HepG2 (cell line): ENCODE data around the gene UAP1L1. TPM values are rescaled to one million over a fixed set of nuclear protein-coding genes. Genes with fewer than 3 reads are reported as not detected.

Experiments
- AFF4 ChIP-seq: sonication (generic); formaldehyde crosslinking; IDR thresholded peaks from 2 replicates; pipeline ENCODE4 v1.4.0; 2020; ENCODE audit warnings: missing genetic modification reagents
- GABPA ChIP-seq, 2 experiments: IDR thresholded peaks; 2 replicates each; pipeline ENCODE4 v1.6.1; 2011 to 2016; ENCODE audit warnings: low read depth in 2 of 2, low read length in 1 of 2, missing biosample characterization in 1 of 2, missing genetic modification characterization in 1 of 2
- GTF3A ChIP-seq: sonication (generic); formaldehyde crosslinking; conservative IDR thresholded peaks from 2 replicates; pipeline ENCODE4 v1.4.0; 2020; ENCODE audit warnings: mild to moderate bottlenecking, missing genetic modification reagents
- IRX3 ChIP-seq: sonication (generic); formaldehyde crosslinking; IDR thresholded peaks from 2 replicates; pipeline ENCODE4 v1.8.1; 2023; ENCODE audit warnings: mild to moderate bottlenecking, low read depth, missing genetic modification reagents, borderline replicate concordance
- MTF2 ChIP-seq: sonication (generic); formaldehyde crosslinking; IDR thresholded peaks from 2 replicates; pipeline ENCODE4 v1.5.0; 2020; ENCODE audit warnings: missing genetic modification reagents, borderline replicate concordance
- ZBTB49 ChIP-seq: sonication (generic); formaldehyde crosslinking; IDR thresholded peaks from 2 replicates; pipeline ENCODE4 v1.4.0; 2020; ENCODE audit warnings: missing genetic modification reagents, borderline replicate concordance
- ZNF235 ChIP-seq: sonication (generic); formaldehyde crosslinking; IDR thresholded peaks from 2 replicates; pipeline ENCODE4 v1.8.1; 2023; ENCODE audit warnings: mild to moderate bottlenecking, missing genetic modification reagents, borderline replicate concordance
- ZNF253 ChIP-seq: sonication (generic); formaldehyde crosslinking; IDR thresholded peaks from 2 replicates; pipeline ENCODE4 v1.8.0; 2022; ENCODE audit warnings: mild to moderate bottlenecking, missing genetic modification reagents, borderline replicate concordance
- ZNF274 ChIP-seq: sonication (generic); formaldehyde crosslinking; IDR thresholded peaks from 2 replicates; pipeline ENCODE4 v1.5.1; 2020; ENCODE audit warnings: mild to moderate bottlenecking, missing genetic modification reagents
- ZNF296 ChIP-seq: sonication (generic); formaldehyde crosslinking; conservative IDR thresholded peaks from 2 replicates; pipeline ENCODE4 v1.5.0; 2020; ENCODE audit warnings: mild to moderate bottlenecking, missing genetic modification reagents
- ZNF510 ChIP-seq: sonication (generic); formaldehyde crosslinking; IDR thresholded peaks from 2 replicates; pipeline ENCODE4 v1.4.0; 2020; ENCODE audit warnings: low read depth, mild to moderate bottlenecking, missing genetic modification reagents
- ZNF619 ChIP-seq: sonication (generic); formaldehyde crosslinking; IDR thresholded peaks from 2 replicates; pipeline ENCODE4 v1.4.0; 2020; ENCODE audit warnings: mild to moderate bottlenecking, missing genetic modification reagents
- ZNF724P ChIP-seq: sonication (generic); formaldehyde crosslinking; IDR thresholded peaks from 2 replicates; pipeline ENCODE4 v1.8.0; 2022; ENCODE audit warnings: missing genetic modification reagents, borderline replicate concordance
- polyA plus RNA-seq, 8 experiments: library from polyadenylated mRNA; depleted of rRNA in 3 of 8; stranded (reverse) in 7 of 8; unstranded in 1 of 8; fragments of >200 nt; fragmentation: Illumina TruSeq in 4 of 8; extraction: Trizol in 4 of 8; gene quantifications; 2 replicates each; pipeline versions ENCODE4 v1.2.1 to v1.2.3, GENCODE V29; 2011 to 2016; ENCODE audit warnings: low read depth in 4 of 8, missing spikeins in 1 of 8, mixed read lengths in 1 of 8; ENCODE audit not compliant: insufficient read depth in 1 of 8
- total RNA-seq, 5 experiments: library from RNA; depleted of rRNA; stranded (reverse); fragments of >200 nt; fragmentation: Illumina TruSeq; extraction: Trizol; gene quantifications; 2 replicates each; pipeline ENCODE4 v1.2.3, GENCODE V29; 2016; ENCODE audit warnings: low read depth in 1 of 5
- TF ChIP-seq, protein P1 (sequence below): sonication (generic); formaldehyde crosslinking; conservative IDR thresholded peaks from 2 replicates; pipeline ENCODE4 v1.8.0; 2022; ENCODE audit warnings: mild to moderate bottlenecking, moderate library complexity, missing genetic modification reagents
- TF ChIP-seq, protein P2 (sequence below): sonication (generic); formaldehyde crosslinking; IDR thresholded peaks from 2 replicates; pipeline ENCODE4 v1.5.1; 2020; ENCODE audit warnings: mild to moderate bottlenecking, missing genetic modification reagents

UAP1L1 gene
- total and polyA plus RNA-seq, 2 of the 13 experiments (the other 11 are each of a cell fraction or from before 2014, with no cell fraction given), result 5.4 to 6.4 TPM

GRCh38 chr9:137053944-137054931, 23.1 kb upstream of the UAP1L1 start, which contains the start of gene ENTPD2 (continued):
- no peak; the same call in 1 of the 2 replicates for TF ChIP-seq AFF4 (CRISPR knock-in tag)
- TF ChIP-seq, protein P1, sequence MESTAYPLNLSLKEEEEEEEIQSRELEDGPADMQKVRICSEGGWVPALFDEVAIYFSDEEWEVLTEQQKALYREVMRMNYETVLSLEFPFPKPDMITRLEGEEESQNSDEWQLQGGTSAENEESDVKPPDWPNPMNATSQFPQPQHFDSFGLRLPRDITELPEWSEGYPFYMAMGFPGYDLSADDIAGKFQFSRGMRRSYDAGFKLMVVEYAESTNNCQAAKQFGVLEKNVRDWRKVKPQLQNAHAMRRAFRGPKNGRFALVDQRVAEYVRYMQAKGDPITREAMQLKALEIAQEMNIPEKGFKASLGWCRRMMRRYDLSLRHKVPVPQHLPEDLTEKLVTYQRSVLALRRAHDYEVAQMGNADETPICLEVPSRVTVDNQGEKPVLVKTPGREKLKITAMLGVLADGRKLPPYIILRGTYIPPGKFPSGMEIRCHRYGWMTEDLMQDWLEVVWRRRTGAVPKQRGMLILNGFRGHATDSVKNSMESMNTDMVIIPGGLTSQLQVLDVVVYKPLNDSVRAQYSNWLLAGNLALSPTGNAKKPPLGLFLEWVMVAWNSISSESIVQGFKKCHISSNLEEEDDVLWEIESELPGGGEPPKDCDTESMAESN (CRISPR knock-in tag), result peak; percentile 46; the same call in 1 of the 2 replicates
- TF ChIP-seq ZNF724P (CRISPR knock-in tag), result no peak
- TF ChIP-seq, protein P2, sequence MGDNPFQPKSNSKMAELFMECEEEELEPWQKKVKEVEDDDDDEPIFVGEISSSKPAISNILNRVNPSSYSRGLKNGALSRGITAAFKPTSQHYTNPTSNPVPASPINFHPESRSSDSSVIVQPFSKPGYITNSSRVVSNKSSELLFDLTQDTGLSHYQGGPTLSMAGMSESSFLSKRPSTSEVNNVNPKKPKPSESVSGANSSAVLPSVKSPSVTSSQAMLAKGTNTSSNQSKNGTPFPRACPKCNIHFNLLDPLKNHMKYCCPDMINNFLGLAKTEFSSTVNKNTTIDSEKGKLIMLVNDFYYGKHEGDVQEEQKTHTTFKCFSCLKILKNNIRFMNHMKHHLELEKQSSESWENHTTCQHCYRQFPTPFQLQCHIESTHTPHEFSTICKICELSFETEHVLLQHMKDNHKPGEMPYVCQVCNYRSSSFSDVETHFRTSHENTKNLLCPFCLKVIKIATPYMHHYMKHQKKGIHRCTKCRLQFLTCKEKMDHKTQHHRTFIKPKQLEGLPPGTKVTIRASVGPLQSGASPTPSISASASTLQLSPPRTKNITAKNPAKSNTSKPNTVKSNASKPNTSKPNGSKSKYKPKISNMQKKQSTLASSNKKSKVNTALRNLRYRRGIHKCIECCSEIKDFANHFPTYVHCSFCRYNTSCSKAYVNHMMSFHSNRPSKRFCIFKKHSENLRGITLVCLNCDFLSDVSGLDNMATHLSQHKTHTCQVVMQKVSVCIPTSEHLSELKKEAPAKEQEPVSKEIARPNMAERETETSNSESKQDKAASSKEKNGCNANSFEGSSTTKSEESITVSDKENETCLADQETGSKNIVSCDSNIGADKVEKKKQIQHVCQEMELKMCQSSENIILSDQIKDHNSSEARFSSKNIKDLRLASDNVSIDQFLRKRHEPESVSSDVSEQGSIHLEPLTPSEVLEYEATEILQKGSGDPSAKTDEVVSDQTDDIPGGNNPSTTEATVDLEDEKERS (CRISPR knock-in tag), result no peak
- no peak for TF ChIP-seq IRX3 (CRISPR knock-in tag)
- no peak for TF ChIP-seq ZBTB49 (CRISPR knock-in tag)
- TF ChIP-seq ZNF235 (CRISPR knock-in tag), result no peak; the same call in 1 of the 2 replicates
- no peak for TF ChIP-seq ZNF253
- TF ChIP-seq ZNF619 (CRISPR knock-in tag), result no peak; the same call in 1 of the 2 replicates
- TF ChIP-seq ZNF296 (CRISPR knock-in tag), result 0 out of 2 replicates have a peak, but pooled peaks have one; percentile 11
- TF ChIP-seq GTF3A (CRISPR knock-in tag), result no peak
- no peak for TF ChIP-seq GABPA (IDR thresholded peaks at IDR 0.05; ENCODE audit: low read depth, low read length)
- no peak for TF ChIP-seq GABPA (CRISPR knock-in tag; IDR thresholded peaks at IDR 0.05; ENCODE audit: low read depth)
- no peak for TF ChIP-seq ZNF510 (CRISPR knock-in tag)
- no peak for TF ChIP-seq ZNF274
- TF ChIP-seq MTF2 (CRISPR knock-in tag), result no peak; the same call in 1 of the 2 replicates
